ENCODE measurements around the gene CAB39L. TPM values are rescaled to one million over a fixed set of nuclear protein-coding genes. Genes with fewer than 3 reads are reported as not detected.

The CAB39L gene
- total RNA-seq, 1 experiment from 2014 or later = 6.6 TPM

GRCh38 chr13:49323344-49323743 lies 120.5 kb downstream of the CAB39L start:
- ChIA-PET POLR2A (no interaction called here), CTCF (no interaction called here)
- no TSS peak for BruUV-seq (replicated peaks)

GRCh38 chr13:49322702-49323101 lies 121.2 kb downstream of the CAB39L start:
- TF ChIP-seq POLR2AphosphoS5 (IDR thresholded peaks at IDR 0.05; ENCODE audit: low read depth, low read length) (no peak), REST (IDR thresholded peaks at IDR 0.05; ENCODE audit: insufficient read depth in 1 of 2, low read depth in 2 of 2, low read length in 1 of 2) (no peak), TCF7L2 (IDR thresholded peaks at IDR 0.05; ENCODE audit: low read depth, low read length) (no peak), SIN3A (IDR thresholded peaks at IDR 0.05; ENCODE audit: borderline replicate concordance, insufficient read depth, low read depth, low read length) (no peak), CTCF (IDR thresholded peaks at IDR 0.05) (no peak)
- Histone ChIP-seq H3K4me3 (ENCODE audit: low read depth in 2 of 2, low read length in 2 of 2) (no peak overlapping the region), H3K4me1 (ENCODE audit: control insufficient read depth, insufficient read depth, low read length) (no peaks in the 10 kb centered on the region), H3K9me3 (ENCODE audit: control insufficient read depth, insufficient read depth, low read depth, low read length) (no peaks in the 10 kb centered on the region), H3K27me3 (ENCODE audit: control insufficient read depth, insufficient read depth, low read length) (no peaks in the 10 kb centered on the region), H3K36me3 (ENCODE audit: control insufficient read depth, insufficient read depth, low read length) (no peaks in the 10 kb centered on the region), H3K27ac (ENCODE audit: low read length) (no peak overlapping the region)
- no peak for ATAC-seq
- BruUV-seq (replicated peaks) = no TSS peak
- CTCF ChIA-PET = no interaction called here
- intact Hi-C loops (cut with micrococcal nuclease; ENCODE audit: unreplicated experiment) (no loop called here), in situ Hi-C loops (cut with HindIII; ENCODE audit: low pct_unique_long_range_greater_than_20kb, low sequenced_read_pairs) (no loop called here)
- POLR2A ChIA-PET = no interaction called here
- no peak for DNase-seq (ENCODE audit: low read depth, low spot score)

More at GRCh38 chr13:49323344-49323743, 120.5 kb downstream of the CAB39L start:
- TF ChIP-seq SIN3A (IDR thresholded peaks at IDR 0.05; ENCODE audit: borderline replicate concordance, insufficient read depth, low read depth, low read length) = no peak
- TF ChIP-seq TCF7L2 (IDR thresholded peaks at IDR 0.05; ENCODE audit: low read depth, low read length) = no peak
- no peak for TF ChIP-seq CTCF (IDR thresholded peaks at IDR 0.05)
- TF ChIP-seq POLR2AphosphoS5 (IDR thresholded peaks at IDR 0.05; ENCODE audit: low read depth, low read length) = no peak
- in situ Hi-C loops (cut with HindIII; ENCODE audit: low pct_unique_long_range_greater_than_20kb, low sequenced_read_pairs) (no loop called here), intact Hi-C loops (cut with micrococcal nuclease; ENCODE audit: unreplicated experiment) (no loop called here)
- Histone ChIP-seq H3K36me3 (ENCODE audit: control insufficient read depth, insufficient read depth, low read length) (no peaks in the 10 kb centered on the region), H3K27ac (ENCODE audit: low read length) (no peak overlapping the region), H3K4me1 (ENCODE audit: control insufficient read depth, insufficient read depth, low read length) (no peaks in the 10 kb centered on the region), H3K4me3 (ENCODE audit: low read depth in 2 of 2, low read length in 2 of 2) (no peak overlapping the region), H3K9me3 (ENCODE audit: control insufficient read depth, insufficient read depth, low read depth, low read length) (no peaks in the 10 kb centered on the region), H3K27me3 (ENCODE audit: control insufficient read depth, insufficient read depth, low read length) (no peaks in the 10 kb centered on the region)
- no peak for ATAC-seq
- DNase-seq (ENCODE audit: low read depth, low spot score) = no peak

Measured in Panc1 (cell line).